Breast epithelium (tissue), 4 donors: ENCODE results near the gene UBE2Q1. TPM values are rescaled to one million over a fixed set of nuclear protein-coding genes. Genes with fewer than 3 reads are reported as not detected.

Source experiments
- DNase-seq, 2 donors: peaks; one replicate each; pipeline ENCODE4 v3.0.0-alpha.2; 2019; ENCODE audit warnings: low spot score in 2 of 2
- H3K27ac ChIP-seq, 2 donors: fragments of 200-600 bp; sonication (generic) in 1 of 2; one replicate each; pipeline ENCODE4 v1.5.1; 2016 to 2019; ENCODE audit warnings: mild to moderate bottlenecking in 1 of 2
- H3K27me3 ChIP-seq, 2 donors: fragments of 200-600 bp; sonication (generic) in 1 of 2; one replicate each; pipeline versions ENCODE4 v1.5.1 to v1.6.0; 2017 to 2019; ENCODE audit warnings: control low read depth in 1 of 2, mild to moderate bottlenecking in 1 of 2
- H3K36me3 ChIP-seq: fragments of 200-600 bp; one replicate; pipeline ENCODE4 v1.5.1; 2019
- H3K4me1 ChIP-seq, 2 donors: fragments of 200-600 bp; sonication (generic); one replicate each; pipeline ENCODE4 v1.5.1; 2016 to 2019; ENCODE audit warnings: control low read depth in 1 of 2
- H3K4me3 ChIP-seq, 3 donors: fragments of 200-600 bp; sonication (generic); 1 replicate in 2 of 3; 2 replicates in 1 of 3; pipeline ENCODE4 v1.5.1; 2016 to 2019; ENCODE audit warnings: mild to moderate bottlenecking in 3 of 3, moderate library complexity in 2 of 3
- H3K9me3 ChIP-seq, 2 donors: fragments of 200-600 bp; sonication (generic) in 1 of 2; one replicate each; pipeline ENCODE4 v1.5.1; 2016 to 2019; ENCODE audit warnings: control low read depth in 1 of 2
- CTCF ChIP-seq, 3 donors: fragments of 450-650 bp; IDR thresholded peaks; one replicate each; pipeline ENCODE4 v1.5.1; 2016 to 2017; ENCODE audit warnings: antibody characterized with exemption in 3 of 3, mild to moderate bottlenecking in 3 of 3, moderate library complexity in 3 of 3
- POLR2A ChIP-seq: fragments of 450-650 bp; IDR thresholded peaks from one replicate; pipeline ENCODE4 v1.6.1; 2016; ENCODE audit warnings: antibody characterized with exemption, mild to moderate bottlenecking, moderate library complexity
- POLR2AphosphoS5 ChIP-seq, 3 donors: sonication (generic); formaldehyde crosslinking; IDR thresholded peaks; one replicate each; pipeline ENCODE4 v1.6.1; 2017; ENCODE audit warnings: antibody characterized with exemption in 3 of 3
- intact Hi-C: fragments of 100-400 bp; cut with DNase I; formaldehyde crosslinking; loops from one replicate; pipeline ENCODE4 v1.15.1; 2023; ENCODE audit warnings: low total_unique reads
- total RNA-seq, 3 donors: library from RNA; depleted of rRNA; stranded (reverse); fragments of >200 nt; gene quantifications; one replicate each; pipeline ENCODE4 v1.1.0, GENCODE V29; 2016

Gene UBE2Q1
- total RNA-seq, 3 donors from 2014 or later = 27.7 to 33.3 (median 30.2) TPM

- Histone ChIP-seq H3K4me3 (no peak overlapping the region), H3K4me1 (no peaks in the 10 kb centered on the region)
Measured at GRCh38 chr1:154593390-154593789, 34.9 kb upstream of the UBE2Q1 start.

DNA sequence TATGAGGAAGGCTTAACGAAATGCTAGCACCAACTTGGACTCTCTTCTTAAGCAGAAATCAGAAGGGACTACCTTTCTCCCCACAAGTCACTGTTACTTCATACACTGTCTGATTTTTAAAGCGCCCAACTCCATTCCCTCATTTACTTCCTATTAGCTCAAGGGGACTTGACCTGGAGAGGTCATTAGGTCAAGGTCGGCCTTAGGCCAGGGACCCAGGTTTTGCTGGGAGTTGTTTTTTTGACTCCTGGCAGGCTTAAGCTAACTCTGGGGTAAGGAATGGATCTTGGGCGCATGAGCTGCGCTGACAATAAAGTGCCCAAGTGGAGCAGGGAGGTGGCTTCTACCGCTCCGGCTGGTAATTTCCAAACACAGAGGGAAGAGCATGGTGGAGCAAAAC is 32.7 kb upstream of the UBE2Q1 start:
- Histone ChIP-seq H3K4me1 (no peaks in the 10 kb centered on the region), H3K9me3 (no peaks in the 10 kb centered on the region), H3K36me3 (peaks cover 42% of the 10 kb centered on the region), H3K4me3 (no peak overlapping the region), H3K27me3 (no peaks in the 10 kb centered on the region), H3K27ac (no peak overlapping the region)
- DNase-seq = no peak
- TF ChIP-seq POLR2AphosphoS5 (IDR thresholded peaks at IDR 0.05) = no peak
- TF ChIP-seq POLR2A = no peak
- TF ChIP-seq CTCF (IDR thresholded peaks at IDR 0.05) = no peak
- intact Hi-C loops = no loop called here

More at GRCh38 chr1:154593390-154593789, 34.9 kb upstream of the UBE2Q1 start:
- Histone ChIP-seq H3K27ac (no peak overlapping the region), H3K9me3 (no peaks in the 10 kb centered on the region), H3K27me3 (no peaks in the 10 kb centered on the region), H3K36me3 (peaks cover 47% of the 10 kb centered on the region)
- TF ChIP-seq POLR2AphosphoS5 (IDR thresholded peaks at IDR 0.05) = no peak
- no peak for TF ChIP-seq CTCF (IDR thresholded peaks at IDR 0.05)
- no peak for TF ChIP-seq POLR2A
- no peak for DNase-seq
- intact Hi-C loops = no loop called here

DNA sequence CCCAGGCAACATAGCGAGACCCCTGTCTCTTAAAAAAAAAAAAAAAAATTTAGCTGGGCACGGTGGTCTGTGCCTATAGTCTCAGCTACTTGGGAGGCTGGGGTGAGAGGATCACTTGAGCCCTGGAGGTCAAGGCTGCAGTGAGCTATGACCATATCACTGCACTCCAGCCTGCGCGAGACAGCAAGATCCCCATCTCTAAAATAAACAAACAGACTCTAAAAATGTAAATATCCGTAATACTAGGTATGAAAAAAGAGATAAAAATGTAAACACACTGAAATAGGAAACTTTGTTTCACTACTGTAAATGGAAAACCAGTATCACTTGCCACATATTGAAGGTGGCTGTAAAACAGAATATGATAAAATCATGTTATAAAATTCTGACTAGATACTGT is 32.3 kb upstream of the UBE2Q1 start:
- H3K27ac ChIP-seq = no peak overlapping the region
- no peak for DNase-seq
- no peaks in the 10 kb centered on the region for H3K9me3 ChIP-seq
- peaks cover 38% of the 10 kb centered on the region for H3K36me3 ChIP-seq
- H3K27me3 ChIP-seq = no peaks in the 10 kb centered on the region
- no peak overlapping the region for H3K4me3 ChIP-seq
- TF ChIP-seq CTCF (IDR thresholded peaks at IDR 0.05) (no peak), POLR2A (no peak), POLR2AphosphoS5 (IDR thresholded peaks at IDR 0.05) (no peak)
- H3K4me1 ChIP-seq = no peaks in the 10 kb centered on the region
- intact Hi-C loops = no loop called here

- intact Hi-C loops = no loop called here
- Histone ChIP-seq H3K27ac (no peak overlapping the region), H3K9me3 (no peaks in the 10 kb centered on the region), H3K4me3 (no peak overlapping the region), H3K4me1 (no peaks in the 10 kb centered on the region), H3K36me3 (peaks cover 31% of the 10 kb centered on the region), H3K27me3 (no peaks in the 10 kb centered on the region)
- no peak for DNase-seq
- TF ChIP-seq CTCF (IDR thresholded peaks at IDR 0.05) = no peak
- TF ChIP-seq POLR2AphosphoS5 (IDR thresholded peaks at IDR 0.05) = no peak
- no peak for TF ChIP-seq POLR2A
Measured at GRCh38 chr1:154589780-154590179, 31.3 kb upstream of the UBE2Q1 start.

GRCh38 chr1:154586641-154587040 is 28.2 kb upstream of the UBE2Q1 start:
- TF ChIP-seq POLR2AphosphoS5 (IDR thresholded peaks at IDR 0.05) (no peak), POLR2A (no peak), CTCF (IDR thresholded peaks at IDR 0.05) (no peak)
- Histone ChIP-seq H3K9me3 (no peaks in the 10 kb centered on the region), H3K4me1 (no peaks in the 10 kb centered on the region), H3K27ac (no peak overlapping the region), H3K27me3 (no peaks in the 10 kb centered on the region), H3K36me3 (peaks cover 59% of the 10 kb centered on the region), H3K4me3 (no peak overlapping the region)
- intact Hi-C loops = no loop called here
- DNase-seq = no peak
